ENCODE results near the gene RPS19BP1.
"Not testable (repeated sequence)": the region's sequence is repeated elsewhere in the genome, so short reads cannot be mapped to it uniquely, and the experiment has no call there.

The RPS19BP1 gene

DNA sequence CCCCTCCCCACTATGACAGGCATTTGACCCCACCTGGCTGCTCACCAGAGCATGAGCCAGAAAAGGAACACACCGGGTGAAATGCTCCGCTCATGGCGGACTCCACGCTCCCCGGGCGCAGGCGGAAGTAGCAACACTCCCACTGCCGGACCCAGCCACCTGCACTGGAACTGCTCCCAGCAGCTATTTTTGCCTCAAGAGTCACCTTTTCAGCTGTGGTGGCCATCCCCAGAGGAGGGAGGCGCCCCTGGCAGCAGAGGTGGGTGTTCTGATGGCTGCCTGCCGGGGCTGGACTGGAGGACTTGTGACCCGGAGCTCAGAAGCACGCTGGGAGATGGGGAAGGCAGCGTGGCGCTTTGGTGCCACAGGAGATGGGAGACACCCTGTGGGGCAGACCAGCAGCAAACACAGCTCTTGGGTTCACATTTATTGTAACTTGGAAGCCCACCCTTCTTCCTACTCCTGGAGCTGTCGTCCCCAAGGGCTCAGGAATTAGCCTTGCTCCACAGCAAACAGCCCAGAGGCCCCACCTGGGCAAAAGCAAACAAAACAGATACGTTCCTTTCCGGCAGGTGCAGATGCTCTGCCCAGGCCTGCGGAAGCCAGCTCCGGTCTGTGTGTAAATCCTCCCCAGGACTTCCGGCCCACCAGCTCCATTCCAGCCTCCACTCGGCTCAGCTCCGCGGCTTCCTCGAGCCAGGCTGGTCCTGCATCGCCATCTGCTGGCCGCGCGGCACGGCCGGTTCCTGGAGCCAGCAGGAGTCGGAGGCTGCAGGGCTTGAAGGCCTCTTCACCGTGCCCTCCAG lies 3.7 kb downstream of the RPS19BP1 start:
- peak; percentile 87 for DNase-seq (ENCODE audit: low spot score)

- peak; percentile 69 for DNase-seq (ENCODE audit: low spot score)
Measured at GRCh38 chr22:39528080-39528661, 4.4 kb downstream of the RPS19BP1 start.

- no peak for DNase-seq (ENCODE audit: low spot score)
Measured at GRCh38 chr22:39527481-39527961, 5.0 kb downstream of the RPS19BP1 start.

DNA sequence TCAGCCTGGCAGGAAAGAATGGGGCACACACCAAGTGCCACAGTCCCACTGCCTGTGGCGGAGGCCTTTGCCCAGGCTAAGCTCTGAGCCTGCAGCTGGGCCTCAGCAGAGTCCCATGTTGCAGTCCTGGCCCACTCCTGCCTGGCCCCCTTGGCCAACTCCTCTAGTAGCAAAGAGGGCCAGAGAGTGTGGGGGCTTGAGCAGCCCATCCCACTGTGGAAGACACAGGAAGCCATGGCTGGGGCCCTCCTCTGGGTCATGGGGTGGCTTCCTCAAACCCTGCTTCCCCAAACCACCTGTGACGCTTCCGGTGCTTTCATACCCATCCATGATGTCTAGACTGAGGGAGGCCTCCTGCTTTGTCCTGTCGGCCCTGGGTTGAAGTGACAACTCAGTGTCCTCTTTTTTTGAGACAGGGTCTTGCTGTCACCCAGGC lies 5.8 kb downstream of the RPS19BP1 start:
- no peak for DNase-seq (ENCODE audit: low spot score)

GRCh38 chr22:39525658-39525975 lies 6.9 kb downstream of the RPS19BP1 start:
- DNase-seq (ENCODE audit: low spot score) = no peak

DNA sequence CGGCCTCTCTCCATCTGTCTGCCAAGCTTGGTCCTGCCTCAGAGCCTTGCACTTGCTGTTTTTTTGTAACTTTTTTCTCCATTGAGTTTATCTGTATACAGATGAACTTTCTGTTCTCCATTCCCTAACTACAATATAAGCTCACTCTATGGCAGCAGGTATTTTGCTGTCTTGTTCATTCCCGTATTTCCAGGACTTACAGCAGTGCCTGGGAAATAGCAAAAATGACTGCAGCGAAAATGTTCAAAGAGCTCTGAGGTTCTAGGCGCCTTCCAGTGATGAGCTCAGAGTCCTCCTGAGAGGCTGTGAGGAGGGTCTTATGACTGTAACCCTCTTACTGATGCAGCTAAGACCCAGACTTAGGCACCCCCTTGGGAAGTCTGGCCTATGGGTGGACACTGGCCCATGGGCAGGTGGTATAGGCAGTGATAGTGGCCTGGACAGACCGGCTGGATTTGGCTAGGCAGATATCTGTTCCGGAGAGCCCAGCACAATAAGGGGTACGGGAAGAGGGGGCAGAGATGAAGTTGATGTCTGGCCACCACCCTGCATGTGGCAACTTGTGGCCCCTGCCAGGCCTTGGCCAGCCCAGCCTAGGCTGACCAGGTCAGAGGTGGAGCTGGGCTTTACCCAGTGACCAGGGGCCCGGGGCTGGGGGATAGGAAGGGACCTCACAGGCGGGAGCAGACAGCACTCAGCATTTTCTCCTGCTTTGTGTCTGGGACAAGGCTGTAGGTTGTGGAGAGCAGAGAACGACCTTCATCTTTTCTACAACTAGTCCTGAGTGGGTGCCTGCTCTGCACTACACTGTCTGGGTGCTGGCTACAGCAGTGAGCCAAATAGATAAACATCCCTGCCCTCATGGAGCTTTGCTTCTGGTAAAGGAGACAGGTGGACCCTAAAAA lies 7.5 kb downstream of the RPS19BP1 start:
- no peak for DNase-seq (ENCODE audit: low spot score)

DNA sequence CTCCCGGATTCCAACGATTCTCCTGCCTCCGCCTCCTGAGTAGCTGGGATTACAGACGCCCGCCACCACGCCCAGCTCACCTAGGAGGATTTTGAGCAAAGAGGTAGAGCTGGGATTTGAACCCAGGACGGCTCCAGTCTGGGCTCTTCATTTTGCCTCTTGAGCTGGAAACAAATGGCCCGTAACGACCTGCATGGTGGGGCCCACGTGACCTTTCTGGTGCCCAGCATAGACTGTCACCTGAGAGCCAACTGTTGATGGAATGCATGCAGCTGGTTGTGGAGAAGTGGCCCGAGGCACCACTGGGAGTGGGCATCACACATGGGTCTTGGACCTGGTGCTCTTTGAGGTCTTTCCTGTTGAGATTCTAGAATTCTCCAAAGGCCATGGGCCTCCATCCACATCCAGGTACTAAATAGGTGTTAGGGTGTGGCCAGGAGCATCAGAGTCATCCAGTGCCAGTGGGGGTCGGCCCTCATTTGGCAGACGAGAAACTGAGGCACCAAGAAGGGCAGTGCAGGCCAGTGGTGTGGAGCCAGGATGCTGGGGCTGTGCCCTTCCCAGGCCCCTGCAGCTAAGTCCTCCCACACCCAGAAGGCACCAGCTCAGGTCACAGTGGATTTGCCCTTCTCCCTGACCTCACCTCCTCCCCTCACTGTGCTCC lies 8.3 kb downstream of the RPS19BP1 start:
- no peak for DNase-seq (ENCODE audit: low spot score)

GRCh38 chr22:39522567-39523300 lies 9.8 kb downstream of the RPS19BP1 start:
- DNase-seq (ENCODE audit: low spot score) = no peak

DNA sequence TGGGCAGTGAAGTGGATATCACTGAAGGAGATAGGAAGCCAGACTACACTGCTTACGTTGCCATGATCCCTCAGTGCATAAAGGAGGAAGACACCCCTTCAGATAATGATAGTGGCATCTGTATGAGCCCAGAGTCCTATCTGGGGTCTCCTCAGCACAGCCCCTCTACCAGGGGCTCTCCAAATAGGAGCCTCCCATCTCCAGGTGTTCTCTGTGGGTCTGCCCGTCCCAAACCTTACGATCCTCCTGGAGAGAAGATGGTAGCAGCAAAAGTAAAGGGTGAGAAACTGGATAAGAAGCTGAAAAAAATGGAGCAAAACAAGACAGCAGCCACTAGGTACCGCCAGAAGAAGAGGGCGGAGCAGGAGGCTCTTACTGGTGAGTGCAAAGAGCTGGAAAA lies 10.5 kb downstream of the RPS19BP1 start:
- DNase-seq (ENCODE audit: low spot score) = not testable (repeated sequence)

GRCh38 chr22:39521106-39521885 lies 11.3 kb downstream of the RPS19BP1 start:
- not testable (repeated sequence) for DNase-seq (ENCODE audit: low spot score)

GRCh38 chr22:39520226-39521105 lies 12.1 kb downstream of the RPS19BP1 start, which contains the start of gene ATF4:
ATF4 (plus strand) TSS chr22:39520562; CDS start chr22:39521446, 884 bp downstream.
- peak; percentile 82 for DNase-seq (ENCODE audit: low spot score)

- peak; percentile 95 for DNase-seq (ENCODE audit: low spot score)
Measured at GRCh38 chr22:39519681-39520225, 12.8 kb downstream of the RPS19BP1 start.

DNA sequence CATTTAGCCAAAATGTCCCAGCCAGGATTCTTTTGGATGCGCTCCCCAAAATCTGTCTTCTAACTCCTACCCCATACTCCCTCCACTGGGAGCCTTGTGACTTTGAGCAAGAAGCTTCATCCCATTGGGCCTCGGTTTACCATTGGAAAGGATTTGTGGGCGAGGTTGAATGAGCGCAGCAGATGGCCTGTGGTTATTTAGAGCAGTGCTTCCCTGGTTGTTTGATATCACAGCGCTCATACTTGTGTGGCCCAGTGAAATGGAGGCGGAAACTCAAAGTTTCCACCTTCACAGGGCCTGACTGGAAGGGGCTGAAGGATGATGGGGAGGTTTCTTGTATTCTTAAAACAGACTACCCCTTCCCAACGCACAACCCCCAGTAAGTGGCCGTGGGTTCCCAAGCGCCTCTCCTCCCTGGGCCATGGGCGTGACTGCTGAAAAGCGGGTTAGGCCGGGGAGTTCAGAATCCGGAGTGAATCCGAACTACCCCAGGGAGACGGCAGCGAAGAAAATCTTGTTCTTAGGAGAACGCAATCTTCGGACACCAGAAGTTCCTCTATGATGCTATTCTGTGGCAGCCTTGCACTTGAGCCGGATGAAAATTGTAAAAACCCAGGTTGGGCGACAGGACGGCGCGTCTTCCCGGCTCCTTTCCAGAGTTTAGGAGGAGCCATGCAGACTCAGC lies 13.4 kb downstream of the RPS19BP1 start:
- DNase-seq (ENCODE audit: low spot score) = peak; percentile 71

DNA sequence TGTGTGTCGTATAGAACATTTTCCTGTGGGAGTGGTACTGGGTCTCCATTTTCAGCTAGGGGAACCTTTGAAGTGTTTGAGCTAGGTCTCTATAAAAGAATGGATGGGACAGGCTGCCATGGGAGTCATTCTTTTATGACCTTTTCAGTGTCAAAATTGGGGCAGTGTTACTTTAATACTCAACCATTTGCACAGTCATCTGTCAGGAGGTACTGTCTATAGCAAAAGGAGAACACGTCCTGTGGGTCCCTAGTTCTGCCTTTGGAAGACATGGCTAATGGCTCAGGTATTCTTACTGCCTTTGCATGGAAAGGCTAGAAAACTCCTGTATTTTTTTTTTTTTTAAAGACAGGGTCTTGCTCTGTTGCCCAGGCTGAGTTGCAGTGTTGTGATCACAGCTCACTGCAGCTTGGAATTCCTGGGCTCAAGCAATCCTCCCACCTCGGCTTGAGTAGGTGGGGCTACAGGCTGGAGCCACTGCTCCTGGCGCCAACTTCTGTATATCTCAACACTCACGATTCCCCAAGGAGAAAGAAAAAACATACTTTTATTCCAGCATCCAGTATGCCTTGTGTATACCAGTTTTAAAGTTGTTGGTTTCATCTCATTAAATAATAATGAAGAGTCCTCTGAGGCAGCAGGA lies 14.3 kb downstream of the RPS19BP1 start:
- no peak for DNase-seq (ENCODE audit: low spot score)

- DNase-seq (ENCODE audit: low spot score) = no peak
Measured at GRCh38 chr22:39517470-39517869, 15.1 kb downstream of the RPS19BP1 start.

GRCh38 chr22:39515266-39516050 lies 17.1 kb downstream of the RPS19BP1 start:
- no peak for DNase-seq (ENCODE audit: low spot score)

DNA sequence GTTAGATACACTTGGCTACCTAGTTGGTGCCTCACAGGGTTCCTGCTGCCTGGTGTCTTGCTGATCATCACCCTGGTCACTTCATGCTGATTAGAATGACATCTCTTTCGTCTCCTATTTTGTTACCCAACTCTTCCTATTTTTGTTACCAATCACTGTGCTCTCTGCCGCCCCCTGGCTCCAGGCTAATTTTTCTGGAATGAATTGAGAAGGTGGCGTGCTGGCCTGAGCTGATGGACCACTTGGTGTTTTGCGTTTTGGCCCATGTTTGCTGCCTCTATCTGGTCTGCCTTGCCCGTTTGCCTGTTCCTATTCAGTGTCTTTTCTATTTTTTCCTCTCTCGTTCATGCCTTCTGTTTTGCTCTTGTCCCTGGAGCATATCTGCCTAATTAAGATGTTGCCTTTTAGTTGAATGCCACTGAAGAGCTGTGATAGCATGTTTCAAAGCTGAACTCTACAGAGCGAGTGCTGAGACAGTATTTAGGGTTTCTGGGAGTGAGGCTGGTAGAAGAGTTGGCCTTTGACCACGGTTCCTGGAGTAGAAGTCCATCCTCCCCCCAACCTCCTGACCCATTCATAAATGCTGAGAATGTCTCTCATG lies 18.1 kb downstream of the RPS19BP1 start:
- DNase-seq (ENCODE audit: low spot score) = peak; percentile 68
